Immature natural killer cell (primary cell): Measurements from ENCODE around the gene LLCFC1. TPM values are rescaled to one million over a fixed set of nuclear protein-coding genes. Genes with fewer than 3 reads are reported as not detected.

Experiments
- DNase-seq, 3 donors: peaks; one replicate each; pipeline ENCODE4 v3.0.0; 2022; ENCODE audit warnings: mixed read lengths in 1 of 3
- H3K27ac Mint-ChIP-seq, 6 donors: one replicate each; pipeline ENCODE4 v1.8.0; 2020; ENCODE audit warnings: mixed read lengths in 6 of 6, mild to moderate bottlenecking in 5 of 6, inconsistent platforms in 4 of 6, moderate library complexity in 3 of 6
- H3K27me3 Mint-ChIP-seq, 3 donors: one replicate each; pipeline ENCODE4 v1.8.0; 2020 to 2021; ENCODE audit warnings: low read depth in 3 of 3, mild to moderate bottlenecking in 3 of 3, mixed read lengths in 3 of 3, moderate library complexity in 3 of 3, inconsistent platforms in 1 of 3
- H3K36me3 Mint-ChIP-seq, 3 donors: one replicate each; pipeline ENCODE4 v1.8.0; 2020; ENCODE audit warnings: mixed read lengths in 3 of 3, inconsistent platforms in 2 of 3, mild to moderate bottlenecking in 2 of 3
- H3K4me1 Mint-ChIP-seq, 2 donors: one replicate each; pipeline ENCODE4 v1.8.0; 2020; ENCODE audit warnings: inconsistent platforms in 2 of 2, mild to moderate bottlenecking in 2 of 2, mixed read lengths in 2 of 2, moderate library complexity in 1 of 2
- H3K4me3 Mint-ChIP-seq, 5 donors: one replicate each; pipeline ENCODE4 v1.8.0; 2020; ENCODE audit warnings: mild to moderate bottlenecking in 5 of 5, mixed read lengths in 5 of 5, inconsistent platforms in 3 of 5, moderate library complexity in 3 of 5
- H3K9me3 Mint-ChIP-seq, 6 donors: one replicate each; pipeline ENCODE4 v1.8.0; 2020; ENCODE audit warnings: mild to moderate bottlenecking in 6 of 6, mixed read lengths in 6 of 6, inconsistent platforms in 4 of 6, moderate library complexity in 3 of 6
- polyA plus RNA-seq, 3 donors: library from polyadenylated mRNA; unstranded; fragments of 300-500 nt; fragmentation: Illumina TruSeq; gene quantifications; one replicate each; pipeline ENCODE4 v1.2.3, GENCODE V29; 2021

LLCFC1 gene
- polyA plus RNA-seq: not detected

DNA sequence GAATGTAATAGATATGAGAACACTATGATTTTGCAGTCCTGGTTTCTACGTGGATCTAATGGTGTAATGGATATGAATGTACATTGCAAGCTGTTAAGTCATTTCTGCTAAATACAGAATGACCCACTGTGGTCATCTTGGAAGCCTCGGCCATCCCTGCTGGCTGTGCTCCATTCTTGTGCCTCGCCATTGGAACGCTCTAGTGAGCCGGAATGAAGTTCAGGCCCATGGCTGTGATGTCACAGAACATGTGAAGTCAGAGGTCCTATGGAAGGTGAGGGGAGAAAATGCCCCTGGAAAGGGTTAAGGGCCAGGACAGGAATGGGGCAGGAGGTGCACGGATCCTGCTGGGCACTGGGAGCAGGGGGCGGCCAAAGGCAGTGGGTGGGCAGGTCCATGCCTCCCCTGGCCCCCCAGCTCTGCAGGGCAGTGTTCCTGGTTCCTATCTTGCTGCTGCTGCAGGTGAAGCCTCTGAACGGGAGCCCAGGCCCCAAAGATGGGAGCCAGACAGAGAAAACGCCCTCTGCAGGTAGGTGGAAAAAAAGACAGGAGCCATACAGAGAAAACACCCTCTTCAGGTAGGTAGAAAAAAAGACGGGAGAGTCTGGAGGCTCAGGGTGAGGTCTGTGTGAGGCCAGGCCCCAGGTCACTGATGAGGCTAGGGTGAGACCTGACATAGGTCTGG lies at the start of gene LLCFC1:
Gene LLCFC1 (plus strand): TSS at position 259 of the 685 bp plus-strand sequence. CDS start 138 bp downstream, at position 397.
- no peaks in the 10 kb centered on the region for H3K9me3 Mint-ChIP-seq
- no peak for DNase-seq
- peaks cover 0 to 4% (median 1%) of the 10 kb centered on the region in 3 donors for H3K27me3 Mint-ChIP-seq
- H3K4me3 Mint-ChIP-seq: no peak within 1 kb of the TSS
- no peaks in the 10 kb centered on the region for H3K4me1 Mint-ChIP-seq
- no peaks in the 10 kb centered on the region for H3K36me3 Mint-ChIP-seq
- no peak within 1 kb of the TSS for H3K27ac Mint-ChIP-seq

DNA sequence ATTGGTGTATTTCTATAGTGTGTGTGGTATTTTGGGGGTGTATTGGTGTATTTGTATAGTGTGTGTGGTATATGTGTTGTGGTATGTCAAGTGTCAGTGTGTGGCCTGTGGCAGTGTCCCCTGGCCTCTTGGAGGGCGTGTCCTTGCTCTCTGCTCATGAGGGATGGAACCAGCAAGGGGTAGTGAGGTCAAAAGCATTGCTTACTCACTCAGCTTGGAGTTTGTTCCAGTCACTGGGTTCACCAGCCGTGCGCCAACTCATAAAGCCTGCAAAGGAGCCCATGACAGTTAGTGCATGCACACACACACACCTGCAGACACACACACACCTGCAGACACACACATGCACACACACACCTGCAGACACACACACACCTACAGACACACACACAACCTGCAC lies 49.5 kb upstream of the LLCFC1 start:
- Mint-ChIP-seq H3K4me1 (no peaks in the 10 kb centered on the region), H3K9me3 (no peaks in the 10 kb centered on the region), H3K27me3 (peaks cover 0 to 6% (median 5%) of the 10 kb centered on the region in 3 donors), H3K27ac (no peak overlapping the region), H3K36me3 (no peaks in the 10 kb centered on the region), H3K4me3 (no peak overlapping the region)
- no peak for DNase-seq

- Mint-ChIP-seq H3K27me3 (peaks cover 0 to 6% (median 5%) of the 10 kb centered on the region in 3 donors), H3K27ac (no peak overlapping the region), H3K9me3 (no peaks in the 10 kb centered on the region), H3K4me1 (no peaks in the 10 kb centered on the region), H3K36me3 (no peaks in the 10 kb centered on the region), H3K4me3 (no peak overlapping the region)
- DNase-seq: no peak
Measured at GRCh38 chr7:142890874-142891485, 48.3 kb upstream of the LLCFC1 start.

DNA sequence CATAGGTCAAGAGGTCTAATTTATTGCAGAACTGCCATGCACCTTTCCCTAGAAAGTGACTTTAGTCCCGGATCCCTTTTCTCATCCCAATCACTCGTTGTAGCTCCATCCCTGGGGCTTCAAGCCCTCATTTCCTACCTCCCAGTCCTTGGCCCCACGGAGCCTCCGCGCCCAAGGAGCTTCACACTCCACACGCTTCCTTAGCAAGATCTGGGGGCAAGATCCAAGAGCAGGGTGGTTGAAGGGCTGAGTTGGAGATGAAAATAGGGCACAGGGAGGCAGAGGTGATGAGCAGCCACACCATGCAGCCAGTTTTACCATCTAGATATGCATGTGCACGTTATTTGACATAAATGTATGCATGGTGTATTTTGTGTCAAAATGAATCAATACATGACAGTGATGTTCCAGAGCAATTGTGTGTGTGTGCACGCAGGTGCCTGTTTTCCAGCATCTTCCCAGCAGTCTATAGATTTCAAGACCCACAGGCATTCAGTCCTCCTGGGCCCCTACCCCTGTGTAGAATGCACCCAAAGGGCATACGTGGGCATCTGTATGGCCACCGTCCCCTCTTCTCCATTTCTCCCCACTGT lies 47.7 kb upstream of the LLCFC1 start:
- peaks cover 0 to 6% (median 5%) of the 10 kb centered on the region in 3 donors for H3K27me3 Mint-ChIP-seq
- no peak overlapping the region for H3K4me3 Mint-ChIP-seq
- no peak for DNase-seq
- no peaks in the 10 kb centered on the region for H3K4me1 Mint-ChIP-seq
- H3K9me3 Mint-ChIP-seq: no peaks in the 10 kb centered on the region
- H3K36me3 Mint-ChIP-seq: no peaks in the 10 kb centered on the region
- H3K27ac Mint-ChIP-seq: no peak overlapping the region

DNA sequence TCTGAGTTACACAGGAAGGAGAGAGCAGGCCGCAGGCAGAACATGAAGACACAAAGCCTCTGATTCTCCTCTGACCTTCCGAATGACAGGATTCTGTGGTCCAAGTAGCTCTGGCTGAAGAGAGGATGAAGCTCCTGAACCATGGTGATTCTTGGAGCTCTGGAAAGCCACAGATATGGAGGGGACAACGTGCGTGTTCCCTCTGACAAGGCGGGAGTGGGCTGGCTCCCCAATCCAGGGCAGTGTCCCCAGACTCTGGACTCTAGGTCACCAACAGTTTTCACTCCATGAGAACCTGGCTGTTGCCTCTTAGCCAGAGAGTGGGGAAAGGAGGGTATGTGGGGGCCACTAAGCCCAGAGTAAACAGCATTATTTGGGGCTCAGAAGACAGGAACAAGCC lies 46.3 kb upstream of the LLCFC1 start:
- Mint-ChIP-seq H3K36me3 (no peaks in the 10 kb centered on the region), H3K9me3 (no peaks in the 10 kb centered on the region), H3K27me3 (peaks cover 2 to 7% (median 6%) of the 10 kb centered on the region in 3 donors), H3K4me1 (no peaks in the 10 kb centered on the region), H3K27ac (no peak overlapping the region), H3K4me3 (no peak overlapping the region)
- DNase-seq: no peak

- Mint-ChIP-seq H3K9me3 (no peaks in the 10 kb centered on the region), H3K27me3 (peaks cover 2 to 9% (median 7%) of the 10 kb centered on the region in 3 donors), H3K4me1 (no peaks in the 10 kb centered on the region), H3K4me3 (no peak overlapping the region), H3K36me3 (no peaks in the 10 kb centered on the region), H3K27ac (no peak overlapping the region)
- no peak for DNase-seq
Measured at GRCh38 chr7:142894112-142894984, 44.9 kb upstream of the LLCFC1 start.

DNA sequence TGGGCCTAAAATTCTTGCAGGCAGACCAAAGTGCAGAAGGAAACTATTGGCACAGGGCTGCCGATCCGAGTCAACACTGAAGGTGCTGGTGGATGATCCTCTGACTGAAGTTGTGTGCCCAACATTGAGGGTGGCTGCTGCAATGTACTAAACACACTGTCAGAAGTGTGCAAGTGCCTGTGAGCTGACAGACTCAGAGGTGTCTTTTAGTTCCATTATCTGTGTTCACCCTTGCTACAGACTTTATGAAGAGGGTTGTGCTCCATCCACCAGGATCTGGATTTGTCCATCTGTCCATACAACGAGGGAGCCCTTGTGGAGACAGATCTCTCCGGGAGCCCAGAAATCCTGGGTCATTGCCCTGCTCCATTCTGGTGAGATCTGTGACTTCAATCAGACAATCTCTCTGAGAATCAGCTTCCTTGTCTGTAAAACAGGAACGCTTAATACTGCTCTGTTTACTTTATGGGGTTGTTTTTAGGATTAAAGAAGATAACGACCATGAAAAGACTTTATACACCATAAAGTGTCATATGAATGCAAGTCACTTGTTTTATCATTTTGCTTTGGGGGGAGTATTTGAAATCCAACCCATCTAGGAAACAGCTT lies 44.2 kb upstream of the LLCFC1 start:
- no peak for DNase-seq
- H3K27me3 Mint-ChIP-seq: peaks cover 2 to 10% (median 5%) of the 10 kb centered on the region in 3 donors
- H3K9me3 Mint-ChIP-seq: no peaks in the 10 kb centered on the region
- no peaks in the 10 kb centered on the region for H3K4me1 Mint-ChIP-seq
- no peak overlapping the region for H3K4me3 Mint-ChIP-seq
- H3K36me3 Mint-ChIP-seq: no peaks in the 10 kb centered on the region
- H3K27ac Mint-ChIP-seq: no peak overlapping the region

- Mint-ChIP-seq H3K27ac (no peak overlapping the region), H3K9me3 (no peaks in the 10 kb centered on the region), H3K36me3 (no peaks in the 10 kb centered on the region), H3K27me3 (peaks cover 2 to 7% (median 3%) of the 10 kb centered on the region in 3 donors), H3K4me3 (no peak overlapping the region), H3K4me1 (no peaks in the 10 kb centered on the region)
- DNase-seq: no peak
Measured at GRCh38 chr7:142896151-142896550, 43.1 kb upstream of the LLCFC1 start.

DNA sequence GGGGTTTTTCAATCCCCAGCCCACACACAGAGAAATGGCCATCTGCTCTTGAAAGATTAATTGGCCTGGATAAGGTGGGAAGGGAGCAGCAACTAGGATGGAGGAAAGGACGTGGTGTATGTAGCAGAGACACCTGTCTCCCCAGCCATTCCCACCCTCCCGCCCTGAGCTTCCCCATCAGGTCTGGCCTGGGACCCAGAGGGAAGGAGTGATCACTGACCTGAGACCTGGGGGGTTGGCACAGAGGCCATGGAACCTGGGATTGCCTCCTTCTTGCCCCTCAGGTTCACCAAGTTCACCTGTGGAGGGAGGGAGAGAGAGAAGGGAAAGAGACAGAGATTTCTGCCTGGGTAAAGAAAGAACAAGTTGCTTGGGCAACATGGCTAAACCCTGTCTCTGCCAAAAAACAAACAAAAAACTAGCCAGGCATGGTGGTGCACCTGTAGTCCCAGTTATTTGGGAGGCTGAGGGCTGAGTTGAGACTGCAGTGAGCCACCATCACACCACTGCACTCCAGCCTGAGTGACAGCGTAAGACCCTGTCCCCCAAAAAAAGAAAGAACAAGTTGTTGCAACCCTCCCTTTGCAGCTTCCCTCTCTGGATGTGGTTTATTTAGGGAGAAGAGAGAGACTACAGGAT lies 42.4 kb upstream of the LLCFC1 start:
- Mint-ChIP-seq H3K27ac (no peak overlapping the region), H3K9me3 (no peaks in the 10 kb centered on the region), H3K4me1 (no peaks in the 10 kb centered on the region), H3K27me3 (peaks cover 2 to 9% (median 3%) of the 10 kb centered on the region in 3 donors), H3K36me3 (no peaks in the 10 kb centered on the region), H3K4me3 (no peak overlapping the region)
- no peak for DNase-seq

- Mint-ChIP-seq H3K4me1 (no peaks in the 10 kb centered on the region), H3K27me3 (peaks cover 2 to 14% (median 2%) of the 10 kb centered on the region in 3 donors), H3K36me3 (no peaks in the 10 kb centered on the region), H3K4me3 (no peak overlapping the region), H3K27ac (no peak overlapping the region), H3K9me3 (no peaks in the 10 kb centered on the region)
- no peak for DNase-seq
Measured at GRCh38 chr7:142897691-142898090, 41.6 kb upstream of the LLCFC1 start.

GRCh38 chr7:142898377-142899170 lies 40.7 kb upstream of the LLCFC1 start:
- H3K36me3 Mint-ChIP-seq: no peaks in the 10 kb centered on the region
- H3K27ac Mint-ChIP-seq: no peak overlapping the region
- no peak for DNase-seq
- peaks cover 2 to 14% (median 2%) of the 10 kb centered on the region in 3 donors for H3K27me3 Mint-ChIP-seq
- no peaks in the 10 kb centered on the region for H3K9me3 Mint-ChIP-seq
- no peaks in the 10 kb centered on the region for H3K4me1 Mint-ChIP-seq
- no peak overlapping the region for H3K4me3 Mint-ChIP-seq

DNA sequence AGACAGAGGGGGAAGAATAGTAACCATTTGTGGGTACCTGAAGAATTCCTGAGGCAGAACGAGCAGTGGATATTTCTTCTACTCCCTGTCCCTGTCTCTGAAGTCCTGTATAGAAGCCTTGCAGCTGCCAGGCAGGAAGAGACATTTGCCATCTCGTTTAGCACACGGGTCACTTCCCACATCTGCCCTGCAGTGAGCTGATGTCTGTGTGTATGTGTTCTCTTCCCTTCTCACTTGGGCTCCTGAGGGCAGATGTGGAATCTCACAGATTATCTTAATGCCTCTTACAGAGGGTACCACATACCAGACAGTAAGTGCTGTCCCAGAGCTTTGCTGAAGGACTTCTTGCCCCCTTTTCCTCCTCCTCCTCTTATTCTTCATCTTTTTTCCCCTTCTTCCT lies 39.6 kb upstream of the LLCFC1 start:
- H3K27ac Mint-ChIP-seq: no peak overlapping the region
- peaks cover 2 to 11% (median 2%) of the 10 kb centered on the region in 3 donors for H3K27me3 Mint-ChIP-seq
- H3K4me1 Mint-ChIP-seq: no peaks in the 10 kb centered on the region
- no peaks in the 10 kb centered on the region for H3K36me3 Mint-ChIP-seq
- H3K4me3 Mint-ChIP-seq: no peak overlapping the region
- no peaks in the 10 kb centered on the region for H3K9me3 Mint-ChIP-seq
- no peak for DNase-seq
